Activated CD8-positive, alpha-beta memory T cell treated with anti-CD3 and anti-CD28 coated beads, Interleukin-2, amount 10 ng/mL, durations not matched to agents 7 days and 5 days (primary cell): ENCODE measurements around the gene SYCE3. TPM values are rescaled to one million over a fixed set of nuclear protein-coding genes. Genes with fewer than 3 reads are reported as not detected.

Experiments
- ATAC-seq: fragments of 150-1000 bp; cut with Tn5 transposase; one replicate; pipeline ENCODE4 v1.10.0; 2021; ENCODE audit warnings: moderate library complexity
- CTCF ChIA-PET: fragments of 350-600 bp; sonication (Branson Sonifier 250); formaldehyde crosslinking; loops from one replicate; lab custom pipeline; 2021; ENCODE audit warnings: antibody characterized with exemption; lab: Charles Lee
- DNase-seq: peaks from one replicate; pipeline ENCODE4 v3.0.0-alpha.2; 2020
- H3K27ac Mint-ChIP-seq: one replicate; pipeline ENCODE4 v1.8.0; 2021; ENCODE audit warnings: mild to moderate bottlenecking, mixed read lengths
- H3K27me3 Mint-ChIP-seq: one replicate; pipeline ENCODE4 v1.8.0; 2021; ENCODE audit warnings: mixed read lengths
- H3K36me3 Mint-ChIP-seq: one replicate; pipeline ENCODE4 v1.8.0; 2021; ENCODE audit warnings: mild to moderate bottlenecking, mixed read lengths
- H3K4me1 Mint-ChIP-seq: one replicate; pipeline ENCODE4 v1.8.0; 2021; ENCODE audit warnings: mixed read lengths
- H3K4me3 Mint-ChIP-seq: one replicate; pipeline ENCODE4 v1.8.0; 2021; ENCODE audit warnings: mild to moderate bottlenecking, moderate library complexity, mixed read lengths
- H3K9me3 Mint-ChIP-seq: one replicate; pipeline ENCODE4 v1.8.0; 2022; ENCODE audit warnings: low read depth, mixed read lengths
- total RNA-seq, 2 experiments: library from RNA; stranded (reverse); gene quantifications; one replicate each; pipeline ENCODE4 v1.2.3, GENCODE V29; 2021

SYCE3 gene
- total RNA-seq, 2 experiments from 2014 or later = 0.76 to 0.96 TPM

- peaks cover 8% of the 10 kb centered on the region for H3K27me3 Mint-ChIP-seq
- H3K27ac Mint-ChIP-seq = no peak overlapping the region
- H3K9me3 Mint-ChIP-seq = no peaks in the 10 kb centered on the region
- H3K36me3 Mint-ChIP-seq = no peaks in the 10 kb centered on the region
- no peak for ATAC-seq
- H3K4me3 Mint-ChIP-seq = no peak overlapping the region
- DNase-seq = no peak
- CTCF ChIA-PET = no interaction called here
- H3K4me1 Mint-ChIP-seq = peaks cover 14% of the 10 kb centered on the region
Measured at GRCh38 chr22:50586416-50586815, 23.7 kb upstream of the SYCE3 start.

DNA sequence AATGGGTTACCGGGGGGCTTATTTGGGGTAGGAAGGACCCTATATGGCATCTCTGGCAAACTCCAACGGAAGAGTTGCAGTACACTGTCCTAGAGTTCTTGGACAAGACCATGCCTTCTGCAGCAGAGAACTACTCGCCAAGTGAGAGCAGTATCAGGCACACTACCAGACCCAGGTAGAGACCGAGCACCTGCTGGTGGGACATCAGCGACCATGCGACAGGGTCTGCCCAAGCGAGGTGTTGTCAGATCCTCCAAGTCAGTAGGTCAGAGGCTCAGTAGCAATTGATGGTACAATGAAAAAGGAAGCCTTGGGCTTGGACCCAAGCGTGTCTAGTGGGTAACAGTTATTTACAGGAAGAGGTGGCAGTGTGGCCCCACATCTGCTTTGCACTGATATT is 23.1 kb upstream of the SYCE3 start:
- H3K4me1 Mint-ChIP-seq = peaks cover 19% of the 10 kb centered on the region
- H3K4me3 Mint-ChIP-seq = no peak overlapping the region
- DNase-seq = no peak
- no peaks in the 10 kb centered on the region for H3K9me3 Mint-ChIP-seq
- no peaks in the 10 kb centered on the region for H3K36me3 Mint-ChIP-seq
- no peak overlapping the region for H3K27ac Mint-ChIP-seq
- ATAC-seq = no peak
- peaks cover 8% of the 10 kb centered on the region for H3K27me3 Mint-ChIP-seq
- CTCF ChIA-PET = no interaction called here

GRCh38 chr22:50585238-50585637 is 22.5 kb upstream of the SYCE3 start:
- DNase-seq (no peak), ATAC-seq (no peak)
- H3K27ac Mint-ChIP-seq = no peak overlapping the region
- peaks cover 5% of the 10 kb centered on the region for H3K27me3 Mint-ChIP-seq
- peaks cover 3% of the 10 kb centered on the region for H3K36me3 Mint-ChIP-seq
- CTCF ChIA-PET = interaction anchor here (0.8 to 1.2 kb wide), 2 partner anchors 22 to 87 kb away, joined by 3 to 4 read pairs; partner anchors contain the start of gene SYCE3
- no peak overlapping the region for H3K4me3 Mint-ChIP-seq
- H3K9me3 Mint-ChIP-seq = no peaks in the 10 kb centered on the region
- H3K4me1 Mint-ChIP-seq = peaks cover 23% of the 10 kb centered on the region

GRCh38 chr22:50584106-50585096 is 21.7 kb upstream of the SYCE3 start:
- peak overlapping the region; percentile 89 for H3K4me3 Mint-ChIP-seq
- CTCF ChIA-PET = interaction anchor here (0.7 to 1.2 kb wide), 3 partner anchors 22 to 173 kb away, joined by 3 to 4 read pairs (median 3); partner anchors contain the start of gene SYCE3
- ATAC-seq = no peak
- peaks cover 9% of the 10 kb centered on the region for H3K36me3 Mint-ChIP-seq
- no peaks in the 10 kb centered on the region for H3K9me3 Mint-ChIP-seq
- H3K27me3 Mint-ChIP-seq = no peaks in the 10 kb centered on the region
- peaks cover 24% of the 10 kb centered on the region for H3K4me1 Mint-ChIP-seq
- no peak for DNase-seq
- H3K27ac Mint-ChIP-seq = no peak overlapping the region

DNA sequence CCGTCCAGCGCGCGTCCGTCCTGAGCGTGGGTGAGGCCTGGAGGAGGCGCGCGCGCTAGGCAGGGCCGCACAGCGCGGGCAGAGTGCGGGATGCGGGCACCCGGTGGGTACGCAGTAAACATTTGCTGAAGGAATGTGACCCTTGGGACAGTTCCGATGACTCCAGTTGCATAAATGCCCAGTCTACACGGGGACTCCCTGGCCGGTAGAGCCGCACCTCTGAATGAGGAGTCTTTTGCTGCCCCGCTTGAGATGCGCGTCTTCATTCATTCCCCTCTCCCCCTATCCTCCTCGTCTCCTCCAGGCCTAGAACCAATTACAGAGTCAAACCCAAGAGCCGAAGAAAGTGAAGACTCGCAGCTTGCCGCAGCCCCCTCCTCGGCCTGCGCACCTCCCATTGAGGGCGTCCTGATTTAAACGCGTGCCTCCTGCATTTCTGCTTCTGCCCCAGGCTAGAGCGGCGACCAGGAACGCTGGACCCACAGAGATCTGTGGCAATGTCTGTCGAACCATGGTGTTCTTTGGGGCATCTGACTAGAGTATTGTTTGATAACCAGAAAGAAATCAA is 20.7 kb upstream of the SYCE3 start:
- CTCF ChIA-PET = interaction anchor here (0.7 to 3.2 kb wide), 6 partner anchors 17 to 174 kb away, joined by 3 to 27 read pairs (median 5); partner anchors contain the start of genes SCO2, SYCE3 and TYMP
- peaks cover 13% of the 10 kb centered on the region for H3K36me3 Mint-ChIP-seq
- peak overlapping the region; percentile 76 for H3K27ac Mint-ChIP-seq
- peak overlapping the region; percentile 89 for H3K4me3 Mint-ChIP-seq
- ATAC-seq (peak; percentile 27), DNase-seq (no peak)
- H3K9me3 Mint-ChIP-seq = no peaks in the 10 kb centered on the region
- H3K4me1 Mint-ChIP-seq = peaks cover 24% of the 10 kb centered on the region
- no peaks in the 10 kb centered on the region for H3K27me3 Mint-ChIP-seq

DNA sequence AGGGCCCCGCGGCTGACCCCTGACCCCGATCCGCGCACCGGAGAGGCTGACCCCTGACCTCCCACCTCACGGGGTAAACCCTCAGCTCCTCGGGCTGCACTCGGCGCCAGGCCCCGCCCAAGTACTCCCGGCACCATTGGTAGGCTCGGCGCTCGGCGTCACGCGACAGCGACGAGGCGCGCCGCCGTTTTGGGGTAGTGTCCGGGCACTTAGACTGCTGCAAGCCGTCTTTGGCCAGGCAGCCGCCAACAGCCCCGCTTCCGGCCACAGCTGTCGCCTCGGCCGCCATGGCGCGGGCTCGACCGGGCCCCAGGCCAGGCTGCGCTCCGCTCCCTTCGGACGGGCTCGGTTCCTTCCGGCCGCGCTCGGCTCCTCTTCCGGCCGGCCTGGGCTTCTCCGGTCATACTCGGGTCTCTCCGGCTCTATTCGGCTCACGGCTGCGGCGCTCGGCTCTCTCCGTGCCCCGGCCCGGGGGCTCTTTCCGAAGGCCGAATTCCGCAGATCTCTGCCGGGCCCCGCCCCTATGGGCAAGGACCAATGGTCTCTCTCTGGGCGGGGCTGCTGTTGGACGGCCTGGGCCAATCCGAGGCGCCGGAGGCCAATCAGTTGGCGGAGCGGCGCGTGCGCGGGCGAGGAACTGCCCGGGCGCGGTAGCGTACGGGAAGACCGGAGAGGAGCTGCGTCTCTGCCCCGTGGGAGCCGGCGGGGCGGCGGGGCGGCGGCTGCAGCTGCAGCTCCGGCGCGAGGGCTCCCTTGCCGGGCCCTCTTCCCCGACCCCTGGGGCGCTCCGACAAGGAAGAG is 20.0 kb upstream of the SYCE3 start, which contains the start of gene CHKB:
Gene CHKB, minus strand, starts transcription at position 357 of the 801 bp plus-strand sequence. Its CDS starts 68 bp downstream, at position 289.
- CTCF ChIA-PET = interaction anchor here (1.1 to 3.2 kb wide), 5 partner anchors 16 to 57 kb away, joined by 3 to 27 read pairs (median 7); partner anchors contain the start of genes SCO2, SYCE3 and TYMP
- DNase-seq (peak; percentile 99), ATAC-seq (peak; percentile 94)
- no peaks in the 10 kb centered on the region for H3K9me3 Mint-ChIP-seq
- peaks cover 25% of the 10 kb centered on the region for H3K4me1 Mint-ChIP-seq
- H3K27me3 Mint-ChIP-seq = no peaks in the 10 kb centered on the region
- peak within 1 kb of the TSS; percentile 89 for H3K4me3 Mint-ChIP-seq
- H3K36me3 Mint-ChIP-seq = peaks cover 13% of the 10 kb centered on the region
- peak within 1 kb of the TSS; percentile 88 for H3K27ac Mint-ChIP-seq

- H3K27me3 Mint-ChIP-seq = no peaks in the 10 kb centered on the region
- DNase-seq (peak; percentile 63), ATAC-seq (no peak)
- H3K4me1 Mint-ChIP-seq = peaks cover 31% of the 10 kb centered on the region
- H3K9me3 Mint-ChIP-seq = no peaks in the 10 kb centered on the region
- H3K4me3 Mint-ChIP-seq = peak overlapping the region; percentile 89
- CTCF ChIA-PET = interaction anchor here (0.7 to 3.2 kb wide), 6 partner anchors 16 to 56 kb away, joined by 3 to 27 read pairs (median 5); partner anchors contain the start of genes SCO2 and SYCE3
- peaks cover 15% of the 10 kb centered on the region for H3K36me3 Mint-ChIP-seq
- peak overlapping the region; percentile 88 for H3K27ac Mint-ChIP-seq
Measured at GRCh38 chr22:50581950-50582492, 19.3 kb upstream of the SYCE3 start.

DNA sequence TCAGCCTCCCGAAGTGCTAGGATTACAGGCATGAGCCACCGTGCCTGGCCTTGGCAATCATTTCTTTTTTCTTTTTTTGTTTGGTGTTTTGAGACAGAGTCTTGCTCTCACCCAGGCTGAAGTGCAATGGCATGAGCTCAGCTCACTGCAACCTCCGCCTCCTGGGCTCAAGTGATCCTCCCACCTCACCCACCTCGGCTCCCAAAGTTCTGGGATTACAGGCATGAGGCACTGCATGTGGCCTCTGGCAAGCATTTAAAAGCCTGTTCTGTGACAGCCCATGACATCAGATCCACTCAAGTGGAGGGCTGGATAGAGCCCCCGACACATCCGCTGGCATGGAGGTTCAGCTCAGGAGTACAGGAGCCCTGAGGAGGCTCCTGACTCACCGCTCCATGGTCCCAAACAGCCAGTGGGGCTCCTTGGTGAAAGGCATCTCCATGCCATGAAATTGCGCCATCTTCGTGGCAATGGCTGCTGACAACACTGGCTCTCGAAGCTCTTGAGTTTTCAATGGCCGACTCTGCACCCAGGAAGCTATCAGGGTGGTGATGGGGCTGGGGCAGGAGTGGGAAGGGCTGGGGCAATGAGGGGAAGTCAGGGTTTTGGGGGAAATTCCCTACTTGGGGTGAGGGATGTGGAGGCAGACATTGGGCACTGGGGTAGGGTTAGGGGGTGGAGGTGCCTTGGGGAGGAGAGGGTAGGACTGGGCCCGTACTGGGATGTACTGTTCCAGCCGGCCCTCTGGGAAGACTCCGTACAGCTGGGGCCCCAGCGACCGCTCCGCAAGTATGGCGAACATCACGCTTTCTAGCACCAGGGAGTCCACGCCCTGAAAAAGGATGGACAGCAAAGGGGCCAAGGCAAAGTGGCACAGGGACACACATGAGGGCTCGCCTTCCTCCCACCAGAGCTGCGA is 18.6 kb upstream of the SYCE3 start:
- DNase-seq = no peak
- peaks cover 31% of the 10 kb centered on the region for H3K4me1 Mint-ChIP-seq
- peak overlapping the region; percentile 89 for H3K4me3 Mint-ChIP-seq
- CTCF ChIA-PET = interaction anchor here (0.7 to 3.2 kb wide), 4 partner anchors 16 to 55 kb away, joined by 3 to 27 read pairs (median 8); partner anchors contain the start of gene SYCE3
- no peaks in the 10 kb centered on the region for H3K27me3 Mint-ChIP-seq
- ATAC-seq = no peak
- H3K27ac Mint-ChIP-seq = peak overlapping the region; percentile 86
- peaks cover 15% of the 10 kb centered on the region for H3K36me3 Mint-ChIP-seq
- H3K9me3 Mint-ChIP-seq = no peaks in the 10 kb centered on the region

DNA sequence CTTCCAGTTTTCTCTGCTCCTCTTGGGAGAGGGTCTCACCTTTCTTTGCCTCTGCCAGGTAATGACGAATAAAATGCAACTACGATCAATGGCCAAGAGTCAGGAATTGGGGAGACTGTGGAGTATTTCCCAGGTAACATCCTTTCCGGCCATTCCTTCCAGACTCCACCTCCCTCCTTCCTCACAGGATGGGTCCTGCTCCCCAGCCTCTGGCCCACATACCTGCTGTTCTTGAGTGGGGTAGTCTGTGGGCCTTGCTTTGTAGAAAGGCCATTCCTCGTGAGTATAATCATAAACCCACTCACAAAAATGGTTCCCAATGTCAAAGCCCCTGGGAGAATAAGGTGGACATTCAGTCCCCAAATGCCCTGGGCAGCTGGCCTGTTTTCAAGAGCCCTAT is 17.0 kb upstream of the SYCE3 start:
- CTCF ChIA-PET = interaction anchor here (1.3 kb wide), 1 partner anchor 17 kb away, joined by 4 read pairs; no protein-coding TSS in a partner anchor
- Mint-ChIP-seq H3K4me3 (no peak overlapping the region), H3K4me1 (peaks cover 31% of the 10 kb centered on the region), H3K27ac (no peak overlapping the region), H3K9me3 (no peaks in the 10 kb centered on the region), H3K36me3 (peaks cover 15% of the 10 kb centered on the region), H3K27me3 (no peaks in the 10 kb centered on the region)
- DNase-seq (no peak), ATAC-seq (no peak)

DNA sequence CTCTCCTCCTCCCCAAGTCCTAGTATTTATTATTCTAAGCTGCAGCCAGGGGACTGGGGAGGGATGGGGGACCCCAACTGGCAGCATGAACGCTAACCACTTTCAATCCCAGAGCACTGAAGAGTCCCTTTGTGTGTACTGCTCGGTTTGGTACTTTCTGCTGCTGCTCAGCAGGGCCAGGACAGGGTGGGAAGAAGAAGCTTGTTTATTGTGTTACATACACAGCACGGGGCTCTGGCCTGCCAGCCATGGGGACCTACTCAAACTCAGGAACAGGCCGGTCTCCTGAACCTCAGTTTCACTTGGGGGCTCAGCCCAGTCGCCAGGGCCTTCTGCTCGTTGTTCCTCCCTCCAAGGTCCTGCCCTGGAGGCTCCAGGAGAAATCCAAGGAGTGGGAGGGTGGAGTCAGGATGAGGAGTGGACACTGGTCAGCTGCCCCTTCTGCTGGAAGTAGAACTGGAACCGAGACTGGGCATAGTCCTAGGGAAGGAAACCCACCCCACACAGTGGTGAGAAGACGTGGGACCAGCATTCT is 16.1 kb upstream of the SYCE3 start:
- Mint-ChIP-seq H3K36me3 (peaks cover 17% of the 10 kb centered on the region), H3K4me3 (no peak overlapping the region), H3K4me1 (peaks cover 30% of the 10 kb centered on the region), H3K27me3 (no peaks in the 10 kb centered on the region), H3K9me3 (no peaks in the 10 kb centered on the region), H3K27ac (no peak overlapping the region)
- DNase-seq (no peak), ATAC-seq (no peak)
- CTCF ChIA-PET = interaction anchor here (1.0 to 1.3 kb wide), 3 partner anchors 16 to 30 kb away, joined by 4 read pairs; partner anchors contain the start of gene SYCE3

- Mint-ChIP-seq H3K4me1 (peaks cover 23% of the 10 kb centered on the region), H3K4me3 (no peak within 1 kb of the TSS), H3K36me3 (peaks cover 17% of the 10 kb centered on the region), H3K9me3 (no peaks in the 10 kb centered on the region), H3K27me3 (no peaks in the 10 kb centered on the region), H3K27ac (no peak within 1 kb of the TSS)
- CTCF ChIA-PET = interaction anchor here (1.0 to 1.1 kb wide), 2 partner anchors 15 to 30 kb away, joined by 4 read pairs; partner anchors contain the start of gene SYCE3
- no peak for DNase-seq
- no peak for ATAC-seq
Measured at GRCh38 chr22:50577987-50578775, 15.5 kb upstream of the SYCE3 start, which contains the start of gene CPT1B. CPT1B (minus strand) TSS chr22:50578427; CDS start chr22:50577915, 512 bp downstream.
